ENCODE data around the gene ALKBH4. TPM values are rescaled to one million over a fixed set of nuclear protein-coding genes. Genes with fewer than 3 reads are reported as not detected.

ALKBH4 gene
- total and polyA plus RNA-seq, 10 of the 15 experiments (the other 5 are each of a cell fraction or from before 2014, with no cell fraction given): 4.1 to 16.9 (median 11.3) TPM

GRCh38 chr7:102457352-102457924 lies 7.2 kb downstream of the ALKBH4 start (continued):
- TF ChIP-seq MXI1 (IDR thresholded peaks at IDR 0.05; ENCODE audit: low read depth, low read length): no peak

GRCh38 chr7:102456327-102456726 lies 8.3 kb downstream of the ALKBH4 start:
- ChIA-PET CTCF (interaction anchor here (0.5 to 3.2 kb wide), 4 partner anchors 10 to 52 kb away, joined by 3 to 14 read pairs (median 4); no protein-coding TSS in a partner anchor), SMC1A (ENCODE audit: uncharacterized antibody, unreplicated experiment) (interaction anchor here (0.9 kb wide), 1 partner anchor 32 kb away, joined by 3 read pairs; no protein-coding TSS in a partner anchor), RAD21 (ENCODE audit: unreplicated experiment) (interaction anchor here (1.5 kb wide), 1 partner anchor 10 kb away, joined by 3 read pairs; no protein-coding TSS in a partner anchor), POLR2A (no interaction called here)
- no peak overlapping the region for H2AFZ ChIP-seq (ENCODE audit: control insufficient read depth, low read depth, low read length)
- in situ Hi-C loops (cut with MboI): loop anchor here (10.0 kb wide), 1 partner anchor 52 kb away; no protein-coding TSS in a partner anchor
- H3K79me2 ChIP-seq (ENCODE audit: control insufficient read depth, insufficient read depth, low read length): no peaks in the 10 kb centered on the region
- no peak for FAIRE-seq
- H3K27ac ChIP-seq (ENCODE audit: control insufficient read depth, insufficient read depth): no peak overlapping the region
- H3K27me3 ChIP-seq (replicated peaks in 1 of 2; ENCODE audit: control insufficient read depth in 2 of 2, insufficient read depth in 2 of 2, low read length in 1 of 2): no peaks in the 10 kb centered on the region
- no peak for ATAC-seq
- DNase-seq (ENCODE audit: low read depth, low spot score): no peak
- no TSS peak for BruUV-seq (replicated peaks)
- intact Hi-C loops (cut with micrococcal nuclease; ENCODE audit: unreplicated experiment): no loop called here
- WGBS (ENCODE audit: insufficient coverage, insufficient replicate concordance, low lambda C conversion rate, missing lambda C conversion rate): 95% methylated on average over 10 of the region's 10 CpGs
- H4K20me1 ChIP-seq (ENCODE audit: control insufficient read depth, insufficient read depth): no peaks in the 10 kb centered on the region
- no peaks in the 10 kb centered on the region for H3K9me3 ChIP-seq (replicated peaks; ENCODE audit: control insufficient read depth, insufficient read depth, low read length)
- peaks cover 11% of the 10 kb centered on the region in 2 experiments for H3K36me3 ChIP-seq (ENCODE audit: control insufficient read depth in 2 of 2, insufficient read depth in 2 of 2, low read length in 1 of 2)
- no peak overlapping the region for H3K9ac ChIP-seq (ENCODE audit: control insufficient read depth, insufficient read depth, low read length)
- H3K4me2 ChIP-seq (ENCODE audit: control insufficient read depth, insufficient read depth): no peak overlapping the region
- H3K4me3 ChIP-seq: no peak overlapping the region
- no peaks in the 10 kb centered on the region for H3K4me1 ChIP-seq (ENCODE audit: control insufficient read depth, insufficient read depth, low read length)
- TF ChIP-seq SREBF1 (IDR thresholded peaks at IDR 0.05; ENCODE audit: low read length) (no peak), E2F8 (IDR thresholded peaks at IDR 0.05; ENCODE audit: low read depth, partially characterized antibody) (no peak), POLR2A (IDR thresholded peaks at IDR 0.05; ENCODE audit: low read depth, low read length) (no peak), SMAD5 (IDR thresholded peaks at IDR 0.05; ENCODE audit: low read depth) (no peak), TARDBP (IDR thresholded peaks at IDR 0.05; ENCODE audit: borderline replicate concordance) (no peak), ZNF622 (IDR thresholded peaks at IDR 0.05) (no peak), RAD51 (IDR thresholded peaks at IDR 0.05) (no peak), USF2 (IDR thresholded peaks at IDR 0.05; ENCODE audit: borderline replicate concordance, low read depth, low read length) (no peak), RBBP5 (conservative IDR thresholded peaks at IDR 0.05) (no peak), SPI1 (IDR thresholded peaks at IDR 0.05; ENCODE audit: borderline replicate concordance, insufficient read depth, low read depth, low read length) (no peak), E2F4 (IDR thresholded peaks at IDR 0.05; ENCODE audit: low read depth, low read length) (no peak)
- TF ChIP-seq, protein P1, sequence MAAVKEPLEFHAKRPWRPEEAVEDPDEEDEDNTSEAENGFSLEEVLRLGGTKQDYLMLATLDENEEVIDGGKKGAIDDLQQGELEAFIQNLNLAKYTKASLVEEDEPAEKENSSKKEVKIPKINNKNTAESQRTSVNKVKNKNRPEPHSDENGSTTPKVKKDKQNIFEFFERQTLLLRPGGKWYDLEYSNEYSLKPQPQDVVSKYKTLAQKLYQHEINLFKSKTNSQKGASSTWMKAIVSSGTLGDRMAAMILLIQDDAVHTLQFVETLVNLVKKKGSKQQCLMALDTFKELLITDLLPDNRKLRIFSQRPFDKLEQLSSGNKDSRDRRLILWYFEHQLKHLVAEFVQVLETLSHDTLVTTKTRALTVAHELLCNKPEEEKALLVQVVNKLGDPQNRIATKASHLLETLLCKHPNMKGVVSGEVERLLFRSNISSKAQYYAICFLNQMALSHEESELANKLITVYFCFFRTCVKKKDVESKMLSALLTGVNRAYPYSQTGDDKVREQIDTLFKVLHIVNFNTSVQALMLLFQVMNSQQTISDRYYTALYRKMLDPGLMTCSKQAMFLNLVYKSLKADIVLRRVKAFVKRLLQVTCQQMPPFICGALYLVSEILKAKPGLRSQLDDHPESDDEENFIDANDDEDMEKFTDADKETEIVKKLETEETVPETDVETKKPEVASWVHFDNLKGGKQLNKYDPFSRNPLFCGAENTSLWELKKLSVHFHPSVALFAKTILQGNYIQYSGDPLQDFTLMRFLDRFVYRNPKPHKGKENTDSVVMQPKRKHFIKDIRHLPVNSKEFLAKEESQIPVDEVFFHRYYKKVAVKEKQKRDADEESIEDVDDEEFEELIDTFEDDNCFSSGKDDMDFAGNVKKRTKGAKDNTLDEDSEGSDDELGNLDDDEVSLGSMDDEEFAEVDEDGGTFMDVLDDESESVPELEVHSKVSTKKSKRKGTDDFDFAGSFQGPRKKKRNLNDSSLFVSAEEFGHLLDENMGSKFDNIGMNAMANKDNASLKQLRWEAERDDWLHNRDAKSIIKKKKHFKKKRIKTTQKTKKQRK (IDR thresholded peaks at IDR 0.05; ENCODE audit: low read depth, low read length): no peak

All from GM12878 (cell line).